DMS153 treated with DMSO at 0.1 percent for 48 hours (cell line): ENCODE data around the gene TTC6.
"Not testable (repeated sequence)": the region's sequence is repeated elsewhere in the genome, so short reads cannot be mapped to it uniquely, and the experiment has no call there.

ENCODE experiments used
- DNase-seq: peaks from one replicate; lab custom pipeline; 2025; ENCODE audit not compliant: unreplicated experiment; lab: John Stamatoyannopoulos, UW

Gene TTC6, protein sequence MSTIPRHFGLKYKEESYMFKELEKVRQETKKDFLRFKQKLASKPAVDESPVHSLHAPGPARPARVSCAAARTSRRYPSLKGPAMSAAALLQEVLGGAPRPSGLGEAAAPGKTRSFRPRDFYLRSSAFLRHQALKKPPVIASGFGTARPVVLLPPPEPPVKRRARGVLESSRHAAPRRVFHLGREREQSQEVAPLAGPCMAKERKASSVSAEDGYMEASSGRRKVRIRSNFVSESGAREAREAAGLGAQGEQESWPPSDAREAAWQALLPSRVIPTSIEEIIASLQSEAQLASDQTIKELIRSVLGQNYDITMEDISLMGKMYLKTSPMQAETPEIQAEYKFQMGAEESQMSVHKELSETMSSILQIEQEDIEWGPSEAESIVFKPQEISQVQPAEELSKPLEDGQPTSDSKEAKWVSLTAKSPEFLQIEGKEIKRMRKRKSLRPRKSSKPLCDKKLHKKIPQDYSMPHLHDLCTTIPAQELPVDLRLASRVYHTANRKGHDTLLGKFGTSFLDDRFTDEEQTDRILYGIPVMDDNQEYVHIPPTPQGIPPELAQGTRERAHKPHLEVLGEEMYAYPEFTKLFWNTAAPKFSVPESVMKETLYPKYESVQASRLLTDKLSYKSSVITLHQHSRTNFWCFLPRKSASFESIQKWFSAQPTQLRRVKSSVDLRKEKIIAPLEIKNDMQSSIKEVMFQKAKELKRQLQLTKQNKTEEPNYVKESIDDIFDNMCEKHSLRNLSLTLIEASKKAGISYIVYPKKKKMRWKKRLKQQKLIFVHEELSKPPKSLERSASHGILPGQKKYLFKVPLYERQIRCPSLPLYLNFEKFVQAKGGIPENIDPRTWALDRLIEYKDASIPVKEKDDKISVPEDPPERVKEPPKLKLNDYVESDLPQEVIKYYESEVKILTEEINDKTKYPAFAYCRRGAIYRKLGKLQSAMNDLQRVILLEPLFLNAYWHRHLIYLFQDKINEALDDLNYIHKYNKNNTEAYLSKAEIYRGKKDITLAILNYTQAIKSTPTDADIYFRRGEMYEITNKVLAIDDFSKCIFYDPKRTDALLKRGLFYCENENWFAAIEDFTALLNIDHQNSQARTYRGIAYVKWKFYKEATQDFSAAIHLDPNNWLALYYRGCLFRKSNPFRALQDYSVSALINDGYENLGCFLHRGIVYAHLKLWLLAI (N-terminal part only)

DNA sequence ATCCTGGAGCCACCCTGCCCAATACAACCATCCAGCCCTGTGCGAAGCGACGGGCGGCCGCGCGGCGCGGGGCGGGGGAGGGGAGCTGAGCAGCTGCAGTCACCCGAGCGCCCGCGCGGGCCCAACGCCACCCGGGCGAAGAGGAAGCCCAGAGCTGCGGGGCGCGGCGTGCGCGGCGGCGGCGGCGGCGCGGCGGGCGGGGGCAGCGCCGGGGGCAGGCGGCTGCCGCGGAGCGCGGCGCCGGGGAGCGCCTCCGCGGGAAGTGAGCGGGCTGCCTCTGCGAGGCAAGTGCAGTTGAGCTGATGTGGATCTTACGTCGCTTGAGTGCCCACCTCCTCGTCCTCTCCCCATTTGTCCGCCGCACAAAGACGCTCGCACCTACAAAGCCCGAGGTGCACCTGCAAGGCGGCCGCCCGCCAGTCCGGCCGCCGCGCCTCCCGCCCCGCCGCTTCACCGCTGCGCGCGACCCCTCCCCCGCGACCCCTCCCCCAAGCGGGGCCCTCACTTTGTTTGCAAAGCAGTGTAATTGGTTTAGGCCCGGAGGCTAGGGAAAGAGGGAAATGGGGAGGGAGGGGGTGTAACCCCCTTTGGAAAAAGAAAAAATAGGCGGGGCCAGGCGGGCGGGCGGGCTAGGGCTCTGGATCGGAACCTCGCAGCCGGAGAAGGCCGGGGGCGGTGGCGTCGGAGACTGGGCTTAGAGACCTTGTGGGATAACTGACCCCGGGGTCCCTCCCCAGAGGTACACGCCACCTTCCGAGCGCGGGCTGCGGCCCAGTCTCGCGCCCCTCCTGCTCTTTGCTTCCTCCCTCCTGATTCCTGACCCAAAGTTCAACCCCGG is at the start of gene TTC6, which contains the start of gene FOXA1:
Gene TTC6, plus strand, starts transcription at position 659 of the 838 bp plus-strand sequence. CDS start 26,436 bp downstream, outside the sequence.
Gene FOXA1, minus strand, starts transcription at position 279 of the 838 bp plus-strand sequence. Its CDS starts 277 bp downstream, at position 2.
- peak; percentile 81 for DNase-seq

DNA sequence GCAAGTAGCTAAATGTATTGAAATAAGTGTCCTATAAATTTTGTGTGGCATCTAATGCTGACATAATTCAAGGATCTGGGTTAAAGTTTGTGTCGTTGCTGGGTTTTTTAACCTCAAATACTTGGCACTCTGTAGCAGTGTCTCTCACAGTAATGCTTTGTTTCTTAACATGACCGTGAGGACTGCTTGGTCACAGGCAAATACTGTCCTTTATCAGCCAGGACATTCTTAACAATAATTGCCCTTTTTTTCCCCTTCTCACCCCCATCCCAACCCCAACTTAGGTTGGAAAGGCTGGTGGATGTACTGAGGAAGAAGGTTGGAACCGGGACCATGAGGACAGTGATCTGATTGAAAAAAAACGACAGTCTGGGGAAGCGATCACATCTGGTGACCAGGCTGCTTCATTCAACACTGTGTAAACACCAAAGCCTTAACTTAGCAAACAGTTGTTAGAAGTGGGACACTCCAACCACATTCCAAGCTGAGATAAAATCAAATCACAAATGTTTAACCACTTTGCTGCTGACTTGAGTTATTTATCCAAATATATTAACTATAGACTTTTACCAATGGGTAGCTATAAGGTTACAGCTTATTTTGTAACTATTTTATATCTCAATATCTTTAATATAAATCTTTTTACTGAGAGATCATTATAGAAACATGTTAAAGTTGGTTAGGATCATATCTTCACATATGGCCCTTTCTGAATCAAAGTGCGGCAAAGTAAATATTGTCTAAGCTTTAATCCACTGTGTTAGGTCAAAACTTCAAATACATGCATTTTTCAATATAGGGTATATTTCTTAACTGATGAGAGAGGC is 48.6 kb upstream of the TTC6 start:
- DNase-seq = no peak

DNA sequence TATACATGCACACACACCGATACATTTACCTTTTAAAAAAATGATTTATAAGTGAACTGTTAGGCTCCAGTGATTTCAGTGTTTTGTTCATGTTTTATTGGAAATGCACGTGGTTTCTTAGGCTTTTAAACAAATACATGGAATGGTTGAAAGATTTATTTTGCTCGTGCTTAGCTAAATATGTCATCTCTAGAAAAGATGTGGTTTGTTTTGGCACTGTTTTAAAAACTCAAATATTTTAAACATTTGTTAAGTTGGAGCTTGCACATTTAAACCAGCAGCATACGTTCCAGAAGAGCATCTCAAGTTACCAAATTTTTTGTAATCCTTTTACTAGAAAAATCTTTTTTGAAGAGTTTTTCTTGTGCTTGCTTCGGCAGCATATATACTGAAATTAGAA is 44.9 kb upstream of the TTC6 start:
- no peak for DNase-seq

DNA sequence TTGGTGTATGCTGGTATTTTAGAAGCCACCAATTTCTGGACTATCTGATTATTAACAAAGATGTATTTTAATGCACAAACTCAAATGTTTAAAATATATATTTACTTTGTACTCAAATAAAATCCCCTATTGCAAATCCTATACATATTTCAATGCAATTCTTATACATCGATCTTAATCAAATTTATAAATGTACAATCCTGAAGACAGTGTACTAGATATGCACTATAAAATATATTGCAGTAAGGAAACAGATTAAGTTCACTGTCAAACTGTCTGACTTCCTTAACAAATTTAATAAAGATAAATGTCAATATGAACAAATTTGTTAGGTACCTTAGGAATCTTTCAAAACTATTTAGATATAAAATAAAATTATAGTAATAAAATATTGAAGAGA is 44.3 kb upstream of the TTC6 start:
- no peak for DNase-seq

DNA sequence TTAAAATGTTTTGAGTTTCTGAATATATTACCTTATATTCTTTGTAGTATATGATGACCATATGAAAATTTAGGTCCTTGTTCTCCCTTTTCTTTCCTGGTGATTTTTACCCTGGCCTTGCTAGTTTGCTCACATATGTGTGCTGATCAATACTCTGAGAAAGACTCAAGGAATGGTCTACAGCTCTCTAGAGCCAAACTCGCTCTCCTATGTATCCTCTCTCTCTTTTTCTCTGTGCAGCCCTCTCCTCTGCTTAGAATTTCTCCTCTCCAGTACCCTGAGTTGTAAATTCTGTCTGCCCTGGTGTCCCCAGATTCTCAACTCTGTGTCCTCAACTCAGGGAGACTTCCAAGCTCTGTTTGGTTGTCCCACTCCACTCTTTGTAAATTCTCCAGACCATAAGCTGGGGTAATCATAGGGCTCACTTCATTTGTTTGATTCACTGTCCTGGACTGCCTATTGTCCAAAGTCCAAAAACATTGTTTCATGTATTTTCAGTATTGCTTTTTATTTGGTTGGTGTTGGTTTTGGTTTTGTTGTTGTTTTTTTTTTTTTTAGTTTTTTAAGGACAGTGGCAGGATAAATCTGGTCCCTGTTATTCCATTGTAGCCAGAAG is 41.4 kb upstream of the TTC6 start:
- no peak for DNase-seq

DNA sequence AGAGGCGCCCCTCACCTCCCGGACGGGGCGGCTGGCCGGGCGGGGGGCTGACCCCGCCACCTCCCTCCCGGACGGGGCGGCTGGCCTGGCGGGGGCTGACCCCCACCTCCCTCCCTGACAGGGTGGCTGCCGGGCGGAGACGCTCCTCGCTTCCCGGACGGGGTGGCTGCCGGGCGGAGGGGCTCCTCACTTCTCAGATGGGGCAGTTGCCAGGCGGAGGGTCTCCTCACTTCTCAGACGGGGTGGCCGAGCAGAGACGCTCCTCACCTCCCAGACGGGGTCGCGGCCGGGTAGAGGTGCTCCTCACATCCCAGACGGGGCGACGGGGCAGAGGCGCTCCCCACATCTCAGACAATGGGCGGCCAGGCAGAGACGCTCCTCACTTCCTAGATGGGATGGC is 39.8 kb upstream of the TTC6 start:
- DNase-seq = not testable (repeated sequence)

DNA sequence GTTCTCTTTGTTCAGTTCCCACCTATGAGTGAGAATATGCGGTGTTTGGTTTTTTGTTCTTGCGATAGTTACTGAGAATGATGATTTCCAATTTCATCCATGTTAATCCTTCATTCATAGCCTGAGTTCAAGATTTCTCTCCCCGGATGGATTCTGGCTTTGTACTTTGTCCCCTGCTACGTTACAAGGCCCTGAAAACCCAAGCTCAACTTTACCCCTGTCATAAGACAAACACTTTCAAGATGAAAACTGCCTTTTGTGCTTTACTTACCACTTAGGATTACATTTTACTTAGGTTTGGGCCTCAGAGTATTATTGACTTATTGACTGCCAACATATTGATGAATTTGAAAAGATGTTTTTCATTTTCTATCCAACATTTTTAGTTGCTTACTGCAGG is 36.7 kb upstream of the TTC6 start:
- DNase-seq = no peak

DNA sequence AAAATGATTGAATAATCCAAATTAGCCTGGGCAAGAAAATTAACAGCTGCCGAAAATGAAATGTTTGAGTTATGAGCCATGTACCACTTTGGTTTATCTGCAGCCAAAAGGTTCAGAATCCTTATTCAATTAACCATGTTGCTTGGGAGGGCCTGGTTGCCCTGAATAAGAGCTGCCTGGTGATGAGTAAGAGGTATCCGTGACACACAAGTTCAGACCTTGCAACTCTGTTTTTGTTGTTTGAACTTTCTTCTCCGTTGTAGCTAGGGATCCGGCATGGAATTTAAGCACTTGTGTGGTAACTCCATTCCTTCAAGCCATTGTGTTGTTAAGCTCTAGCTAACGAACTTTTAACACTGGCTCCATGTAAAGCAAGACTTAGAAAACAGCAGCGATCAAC is 36.0 kb upstream of the TTC6 start:
- no peak for DNase-seq

DNA sequence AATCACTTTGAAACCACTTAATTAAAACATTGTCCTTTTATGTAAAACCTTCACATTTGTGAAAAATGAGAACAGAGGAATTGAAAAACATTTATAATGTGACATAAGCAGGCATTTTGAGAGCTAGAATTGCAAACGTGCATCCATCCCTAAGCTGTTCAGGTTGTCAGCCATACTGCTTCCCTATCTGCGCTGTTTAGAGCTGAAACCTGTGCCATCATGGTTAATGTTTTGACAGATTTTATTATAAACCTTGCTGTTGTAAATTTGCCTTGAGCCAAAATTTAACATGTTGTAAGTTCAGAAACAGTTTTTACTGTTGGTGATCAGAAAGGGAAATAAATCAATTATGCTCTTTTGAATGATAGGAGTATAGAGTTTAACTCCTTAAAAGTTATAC is 32.2 kb upstream of the TTC6 start:
- no peak for DNase-seq

DNA sequence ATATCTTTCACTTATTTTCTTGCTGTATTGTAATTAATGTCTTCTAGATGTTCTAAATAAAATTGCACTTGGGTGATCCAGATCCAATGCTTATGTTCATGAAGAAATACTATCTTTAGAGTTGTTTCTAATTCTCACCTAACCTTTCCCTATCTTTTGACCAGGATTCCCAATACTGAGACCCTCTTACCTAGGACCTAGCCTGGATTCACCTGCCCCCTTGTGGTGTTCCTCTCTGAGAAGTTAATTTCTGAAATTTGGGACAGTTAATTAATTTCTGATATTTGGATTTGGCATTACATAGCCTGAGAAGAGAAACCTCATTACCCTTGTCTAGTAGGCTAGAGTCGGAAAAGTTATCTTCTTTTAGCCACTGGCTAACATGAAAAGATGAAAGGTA is 29.9 kb upstream of the TTC6 start:
- peak; percentile 23 for DNase-seq

DNA sequence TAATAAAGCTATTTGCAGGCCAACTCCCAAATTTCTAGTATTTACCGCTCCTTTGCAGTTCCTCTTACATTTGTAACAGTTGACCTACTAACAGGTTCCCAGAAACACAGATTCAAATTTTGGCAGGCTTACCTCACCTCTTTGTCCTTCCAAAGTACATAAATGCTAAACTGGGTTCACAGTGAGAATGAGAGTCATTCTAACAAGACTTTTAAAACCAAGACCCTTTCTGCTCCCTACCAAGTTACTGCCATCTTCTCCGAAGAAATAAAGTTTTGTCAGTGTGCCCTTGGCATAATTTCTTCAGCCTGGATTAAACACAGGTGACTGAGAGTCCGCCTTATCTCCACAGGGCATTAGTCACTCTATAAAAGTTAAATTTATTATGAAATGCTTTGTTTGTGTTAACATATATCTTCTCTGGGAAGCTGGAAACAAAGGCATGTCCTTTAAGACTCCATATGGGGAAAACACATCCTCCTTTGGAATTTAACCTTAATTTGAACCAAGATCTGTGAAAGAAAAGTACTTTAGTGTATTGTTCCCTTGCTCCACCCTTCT is 28.5 kb upstream of the TTC6 start:
- no peak for DNase-seq

DNA sequence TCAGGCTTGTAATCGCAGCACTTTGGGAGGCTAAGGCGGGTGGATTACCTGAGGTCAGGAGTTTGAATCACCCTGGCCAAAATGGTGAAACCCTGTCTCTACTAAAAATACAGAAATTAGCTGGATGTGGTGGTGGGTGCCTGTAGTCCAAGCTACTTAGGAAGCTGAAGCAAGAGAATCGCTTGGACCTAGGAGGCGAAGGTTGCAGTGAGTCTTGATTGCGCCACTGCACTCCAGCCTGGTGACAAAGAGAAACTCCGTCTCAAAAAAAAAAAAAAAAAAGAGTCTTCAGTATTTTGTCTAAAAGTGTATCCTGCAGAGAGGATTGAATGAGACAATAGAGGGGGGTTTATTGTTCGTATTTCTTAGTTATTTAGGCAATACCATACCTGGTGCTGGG is 25.7 kb upstream of the TTC6 start:
- DNase-seq = no peak

DNA sequence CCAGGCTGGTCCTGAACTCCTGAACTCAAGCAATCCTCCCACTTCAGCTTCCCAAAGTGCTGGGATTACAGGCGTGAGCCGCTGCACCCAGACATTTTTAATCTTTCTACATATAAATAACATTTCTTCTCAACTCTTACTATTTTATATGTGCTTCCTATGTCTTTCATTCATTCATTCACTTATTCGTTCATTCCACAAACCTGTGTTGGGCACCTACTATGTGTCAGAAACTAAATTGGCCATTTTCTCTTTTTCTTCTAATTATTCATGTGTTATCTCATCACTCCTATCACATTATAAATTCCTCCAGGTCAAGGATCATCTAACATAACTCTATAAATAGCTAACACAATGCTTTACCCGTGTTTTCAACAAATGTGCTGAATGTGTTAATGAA is 24.0 kb upstream of the TTC6 start:
- DNase-seq = no peak

DNA sequence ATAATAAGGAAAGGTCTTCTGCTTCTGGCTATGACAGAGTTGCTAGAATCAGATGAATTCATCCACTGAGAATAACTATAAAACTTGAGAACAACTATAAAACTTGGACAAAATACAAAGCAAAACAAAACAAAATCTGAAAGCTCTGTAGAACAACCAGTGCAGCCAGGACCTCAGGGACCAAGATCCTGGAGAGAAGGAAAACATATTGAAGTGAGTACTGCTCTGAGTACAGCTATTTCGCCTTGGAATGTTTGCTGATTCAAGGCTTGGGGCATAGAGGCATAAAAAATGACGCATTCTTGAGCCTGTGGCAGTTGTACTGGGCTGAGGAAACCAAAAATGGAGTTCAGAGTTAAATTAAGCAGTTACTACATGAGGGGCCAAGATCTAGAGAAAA is 22.1 kb upstream of the TTC6 start:
- DNase-seq = no peak

DNA sequence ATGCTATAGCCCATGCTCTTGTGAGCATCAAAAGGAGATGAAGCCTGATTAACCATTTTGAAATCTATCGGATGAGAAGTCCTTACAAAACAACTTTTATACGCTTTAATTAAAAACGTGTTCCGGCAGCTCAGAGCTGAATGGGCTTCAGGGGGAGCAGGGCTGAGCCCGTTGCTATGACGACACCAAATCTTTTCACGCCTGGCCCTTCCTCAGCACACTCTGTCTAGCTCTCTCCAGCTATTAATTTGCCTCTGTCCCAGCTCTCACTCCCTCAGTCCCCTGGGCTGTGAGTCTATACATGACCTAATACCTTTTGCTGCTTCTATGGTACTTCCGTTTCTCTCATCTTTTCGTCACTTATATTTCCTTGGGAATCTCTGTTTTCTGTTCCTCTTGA is 16.2 kb upstream of the TTC6 start:
- DNase-seq = no peak

DNA sequence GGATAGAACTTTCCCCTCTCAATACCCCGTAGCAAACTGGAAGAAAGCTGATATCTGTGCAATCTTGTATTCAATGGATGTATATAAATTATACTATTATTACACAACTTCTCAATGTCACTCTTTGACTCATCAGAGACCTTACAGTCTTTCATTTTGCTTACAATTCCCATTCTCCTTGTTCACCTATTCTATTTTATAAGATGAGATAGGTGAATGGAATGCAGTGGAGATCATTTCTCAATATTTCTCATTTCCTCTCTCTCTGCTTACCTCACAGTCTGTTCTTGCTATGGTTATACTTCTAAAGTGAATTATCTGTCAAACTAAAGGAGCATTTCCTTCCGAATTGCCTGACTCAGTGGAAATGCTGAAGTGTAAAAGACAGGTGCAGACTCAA is 15.3 kb upstream of the TTC6 start:
- DNase-seq = no peak

DNA sequence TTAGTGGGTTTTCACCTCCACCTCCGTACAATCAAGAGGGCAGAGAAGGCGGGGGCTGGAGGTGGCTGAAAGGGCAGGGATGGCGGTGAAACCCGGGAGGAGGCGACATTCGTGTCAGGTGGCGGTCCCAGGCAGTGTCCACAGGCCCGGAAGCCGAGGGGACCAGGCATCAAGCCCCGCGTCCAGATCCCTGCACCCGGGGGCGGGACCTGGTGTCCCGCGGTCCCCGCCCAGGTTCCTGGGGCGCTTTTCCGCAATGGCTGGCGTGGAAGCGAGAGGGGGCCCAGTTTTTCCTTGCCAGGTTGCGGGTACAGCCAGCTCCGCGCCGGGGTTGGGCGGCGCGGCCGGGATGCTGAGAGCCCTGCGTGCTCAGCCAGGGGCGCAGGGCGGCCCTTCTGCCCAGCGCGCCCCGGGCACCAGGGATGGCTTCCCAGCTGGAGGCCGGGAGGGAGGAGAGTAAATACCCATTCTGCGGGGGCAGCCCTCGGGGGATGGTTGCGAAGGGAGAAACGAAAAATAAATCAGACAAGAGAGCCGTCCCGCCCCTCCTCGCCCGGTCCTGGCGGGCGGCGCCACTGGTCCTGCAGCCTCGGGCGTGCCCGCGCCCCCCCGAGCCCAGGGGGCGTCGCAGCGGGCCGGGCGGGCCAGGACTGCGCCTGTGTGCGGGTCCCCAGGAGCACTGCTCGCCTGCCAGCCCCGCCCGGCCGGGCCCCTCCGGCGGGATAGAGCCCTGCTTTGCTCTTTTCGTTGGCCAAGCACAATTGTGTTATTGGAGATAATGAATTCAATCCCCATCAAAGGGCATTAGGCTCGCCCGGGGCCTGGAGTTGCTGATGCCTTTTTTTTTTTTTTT is 11.8 kb upstream of the TTC6 start:
- peak; percentile 57 for DNase-seq
